Measurements from ENCODE around the gene PLEKHA4.

The PLEKHA4 gene

DNA sequence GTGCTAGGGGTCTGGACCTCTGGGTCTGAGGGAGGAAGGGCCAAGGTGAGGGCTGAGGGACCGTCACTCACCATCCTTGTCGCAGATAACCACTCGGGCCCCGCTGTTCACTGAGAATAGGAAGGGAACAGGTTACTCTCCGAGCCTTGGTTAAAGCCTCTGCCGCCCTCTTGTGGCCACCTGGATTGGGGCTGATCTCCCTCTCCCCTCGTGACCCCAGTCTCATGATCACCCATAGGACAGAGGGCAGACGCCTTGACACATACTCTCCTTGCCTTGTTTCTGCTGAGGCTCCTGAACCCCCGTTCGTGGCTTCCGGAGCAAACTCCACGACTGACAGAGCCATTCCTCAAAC, 32.7 kb downstream of the PLEKHA4 start:
- Histone ChIP-seq H3K27me3 (ENCODE audit: insufficient read depth, poor library complexity, severe bottlenecking) (no peaks in the 10 kb centered on the region), H3K27ac (replicated peaks) (no peak overlapping the region), H3K4me3 (replicated peaks; ENCODE audit: insufficient read depth, low read length) (no peak overlapping the region)
- DNase-seq (ENCODE audit: low read depth in 1 of 2, low spot score in 1 of 2): peak; percentile 64 to 93
- no peak for TF ChIP-seq REST (IDR thresholded peaks at IDR 0.05; ENCODE audit: insufficient replicate concordance, low read depth)
- no peak for TF ChIP-seq GABPA (IDR thresholded peaks at IDR 0.05; ENCODE audit: low read depth)
- TF ChIP-seq CTCF (IDR thresholded peaks at IDR 0.05; ENCODE audit: insufficient read depth, low read length): peak; percentile 95
- TF ChIP-seq POLR2AphosphoS5 (IDR thresholded peaks at IDR 0.05; ENCODE audit: low read depth): no peak

- Histone ChIP-seq H3K27me3 (ENCODE audit: insufficient read depth, poor library complexity, severe bottlenecking) (no peaks in the 10 kb centered on the region), H3K27ac (replicated peaks) (no peak overlapping the region), H3K4me3 (replicated peaks; ENCODE audit: insufficient read depth, low read length) (no peak overlapping the region)
- no peak for DNase-seq (ENCODE audit: low read depth in 1 of 2, low spot score in 1 of 2)
- TF ChIP-seq SPI1 (IDR thresholded peaks at IDR 0.05; ENCODE audit: borderline replicate concordance, low read depth): no peak
These were observed 34.4 kb downstream of the PLEKHA4 start for GRCh38 chr19:48833977-48834376.

DNA sequence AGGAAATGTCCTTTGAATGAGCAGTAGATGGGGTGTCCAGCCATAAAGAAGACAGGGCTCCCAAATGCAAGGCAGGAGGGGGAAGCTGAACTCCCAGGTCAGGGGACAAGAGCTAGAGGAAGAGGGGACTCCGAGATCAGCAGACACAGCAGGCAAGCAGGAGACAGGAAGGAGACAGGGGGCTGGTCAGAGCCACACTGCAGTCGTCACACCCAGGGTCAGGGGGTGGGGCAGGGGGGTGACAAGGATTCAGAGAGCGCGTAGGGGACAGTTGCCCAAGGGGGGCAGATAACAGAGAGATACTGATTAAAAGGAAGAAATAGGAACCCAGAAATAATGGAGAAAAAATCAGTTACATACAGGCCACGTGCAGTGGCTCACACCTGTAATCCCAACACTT, 35.4 kb downstream of the PLEKHA4 start:
- no peak overlapping the region for H3K27ac ChIP-seq (replicated peaks)
- no peak for TF ChIP-seq SPI1 (IDR thresholded peaks at IDR 0.05; ENCODE audit: borderline replicate concordance, low read depth)
- TF ChIP-seq CTCF (IDR thresholded peaks at IDR 0.05; ENCODE audit: insufficient read depth, low read length): no peak
- no peak for TF ChIP-seq GABPA (IDR thresholded peaks at IDR 0.05; ENCODE audit: low read depth)
- TF ChIP-seq REST (IDR thresholded peaks at IDR 0.05; ENCODE audit: insufficient replicate concordance, low read depth): no peak
- TF ChIP-seq POLR2AphosphoS5 (IDR thresholded peaks at IDR 0.05; ENCODE audit: low read depth): no peak
- no peak overlapping the region for H3K4me3 ChIP-seq (replicated peaks; ENCODE audit: insufficient read depth, low read length)
- no peaks in the 10 kb centered on the region for H3K27me3 ChIP-seq (ENCODE audit: insufficient read depth, poor library complexity, severe bottlenecking)
- DNase-seq (ENCODE audit: low read depth in 1 of 2, low spot score in 1 of 2): no peak

DNA sequence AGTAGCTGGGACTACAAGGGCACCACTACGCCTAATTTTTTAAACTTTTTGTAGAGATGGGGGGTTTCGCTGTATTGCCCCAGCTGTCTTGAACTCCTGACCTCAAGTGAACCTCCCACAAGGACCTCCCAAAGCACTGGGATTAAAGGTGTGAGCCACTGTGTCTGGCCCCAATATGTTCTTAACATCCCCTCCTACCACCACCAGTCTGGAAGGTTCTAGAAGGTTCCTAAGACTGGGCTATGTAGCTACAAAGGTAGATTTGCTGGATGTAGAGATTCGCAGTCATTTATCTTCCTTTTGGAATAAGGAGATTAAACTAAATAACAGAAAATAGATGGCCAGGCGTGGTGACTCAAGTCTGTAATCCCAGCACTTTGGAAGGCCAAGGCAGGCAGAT, 37.5 kb downstream of the PLEKHA4 start:
- TF ChIP-seq SPI1 (IDR thresholded peaks at IDR 0.05; ENCODE audit: borderline replicate concordance, low read depth) (no peak), GABPA (IDR thresholded peaks at IDR 0.05; ENCODE audit: low read depth) (no peak), REST (IDR thresholded peaks at IDR 0.05; ENCODE audit: insufficient replicate concordance, low read depth) (no peak), POLR2AphosphoS5 (IDR thresholded peaks at IDR 0.05; ENCODE audit: low read depth) (no peak)
- no peaks in the 10 kb centered on the region for H3K27me3 ChIP-seq (ENCODE audit: insufficient read depth, poor library complexity, severe bottlenecking)
- no peak for DNase-seq (ENCODE audit: low read depth in 1 of 2, low spot score in 1 of 2)
- no peak overlapping the region for H3K4me3 ChIP-seq (replicated peaks; ENCODE audit: insufficient read depth, low read length)
- no peak overlapping the region for H3K27ac ChIP-seq (replicated peaks)

All from HL-60 (cell line).